Stimulated activated CD8-positive, alpha-beta memory T cell treated with anti-CD3 and anti-CD28 coated beads, Interleukin-7, amount 100 ng/mL, for 48 hours (primary cell): Measurements from ENCODE around the gene OR52A1.
"Not testable (repeated sequence)": the region's sequence is repeated elsewhere in the genome, so short reads cannot be mapped to it uniquely, and the experiment has no call there.

ENCODE experiments used
- DNase-seq, 2 donors: peaks; one replicate each; pipeline ENCODE4 v3.0.0-alpha.2; 2020; ENCODE audit warnings: low read depth in 1 of 2; ENCODE audit errors: extremely low read depth in 1 of 2

The OR52A1 gene

DNA sequence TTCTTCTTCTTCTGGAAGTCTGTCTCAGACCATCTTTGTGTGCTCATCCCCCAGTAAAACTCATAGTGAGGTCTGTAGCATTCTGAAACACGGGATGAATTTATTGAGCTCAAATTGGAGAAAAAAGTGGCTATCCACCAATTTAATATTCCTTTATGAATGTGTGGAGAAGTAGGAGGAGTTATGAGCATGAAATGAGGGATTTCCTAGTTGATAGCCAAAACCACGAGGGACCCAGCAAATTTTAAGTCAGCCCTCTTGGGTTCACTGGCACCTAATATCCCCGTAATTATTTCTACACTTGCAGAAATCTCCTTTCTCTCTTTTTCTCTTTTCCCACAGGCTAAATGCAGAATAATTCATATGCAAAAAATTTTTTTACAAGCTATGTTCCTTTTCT, at the start of gene OR52A1:
TSS of gene OR52A1 (minus strand) at position 101 of the 400 bp plus-strand sequence. CDS start 2,388 bp downstream, outside the sequence.
- no peak for DNase-seq

GRCh38 chr11:5203366-5203765, 48.8 kb upstream of the OR52A1 start:
- no peak for DNase-seq

DNA sequence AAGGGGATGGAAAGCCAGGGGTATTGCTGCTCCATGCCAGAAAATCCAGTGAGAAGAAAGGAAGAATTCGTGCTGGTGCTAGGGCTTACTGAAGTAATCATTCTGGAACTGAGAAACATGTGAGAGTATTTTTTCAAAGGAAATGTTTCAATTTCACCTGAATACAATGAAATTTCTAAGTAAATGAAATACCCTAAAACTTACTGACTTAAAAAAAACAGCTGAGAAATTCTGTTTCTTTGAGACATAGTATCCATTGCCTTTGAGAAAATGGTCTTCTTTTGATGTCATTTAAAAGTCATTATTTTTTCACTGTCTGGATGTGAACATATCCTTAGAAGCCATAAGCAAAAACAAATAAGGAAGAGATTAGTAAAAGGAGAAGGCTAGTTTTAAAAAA, 46.0 kb upstream of the OR52A1 start, which contains the start of gene OR51V1:
TSS of gene OR51V1 (minus strand) at position 101 of the 400 bp plus-strand sequence. CDS start at position 101, 0 bp downstream.
- no peak for DNase-seq

DNA sequence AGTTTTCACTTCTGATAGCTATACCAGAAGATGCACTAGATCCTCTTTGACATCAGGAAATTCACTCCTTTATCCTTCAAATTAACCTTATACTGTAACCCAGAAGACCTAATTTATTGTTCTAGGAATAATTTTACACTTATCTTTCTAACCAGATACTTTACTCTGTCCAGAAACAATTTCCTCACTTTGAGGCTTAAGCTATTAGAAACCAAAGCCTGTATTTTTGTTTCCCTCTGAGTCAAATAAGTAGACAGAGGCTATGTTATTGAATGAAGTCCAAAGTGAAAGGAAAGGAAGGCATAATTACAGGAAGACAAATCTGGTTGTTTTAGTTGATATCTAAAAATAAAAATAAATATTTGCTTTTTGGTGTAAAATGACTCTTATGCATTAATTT, 43.7 kb upstream of the OR52A1 start:
- DNase-seq, result no peak

- no peak for DNase-seq
Measured at GRCh38 chr11:5197536-5197935, 43.0 kb upstream of the OR52A1 start.

DNA sequence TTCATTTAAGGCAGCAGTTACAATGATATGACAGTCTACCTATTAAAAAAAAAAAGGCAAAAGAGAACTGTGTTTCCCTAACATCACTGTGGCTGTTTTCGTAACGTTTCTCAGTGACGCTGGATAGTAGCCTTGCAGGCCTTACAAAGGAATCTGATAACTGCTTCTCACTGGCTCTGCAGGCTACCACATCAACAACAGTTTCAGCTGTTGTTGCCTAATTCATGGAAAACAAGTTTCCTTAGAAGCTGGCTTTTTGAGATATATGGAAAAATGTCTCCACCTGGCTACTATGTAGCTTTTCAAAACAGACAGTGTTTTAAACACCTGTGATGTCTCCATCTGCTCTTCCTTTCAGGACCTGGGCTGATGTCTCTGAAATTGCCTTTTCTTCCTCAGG, 42.2 kb upstream of the OR52A1 start:
- no peak for DNase-seq

- DNase-seq, result no peak
Measured at GRCh38 chr11:5196067-5196466, 41.5 kb upstream of the OR52A1 start.

DNA sequence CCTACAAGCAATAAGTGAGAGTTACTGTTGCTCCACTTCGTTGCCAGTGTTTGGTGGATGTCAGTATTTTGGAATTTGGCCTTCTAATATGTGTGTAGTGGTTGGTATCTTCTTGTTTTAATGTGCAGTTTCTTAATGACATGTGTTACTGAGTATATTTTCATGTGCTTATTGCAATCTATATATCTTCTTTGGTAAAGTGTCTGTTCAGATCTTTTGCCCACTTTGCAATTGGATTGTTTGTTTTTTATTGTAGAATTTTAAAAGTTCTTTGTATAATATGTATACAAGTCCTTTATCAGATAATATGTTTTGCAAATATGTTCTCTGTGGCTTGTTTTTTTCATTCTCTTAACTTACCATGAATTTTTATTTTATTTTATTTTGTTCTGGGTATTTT, 38.2 kb upstream of the OR52A1 start:
- DNase-seq, result no peak

DNA sequence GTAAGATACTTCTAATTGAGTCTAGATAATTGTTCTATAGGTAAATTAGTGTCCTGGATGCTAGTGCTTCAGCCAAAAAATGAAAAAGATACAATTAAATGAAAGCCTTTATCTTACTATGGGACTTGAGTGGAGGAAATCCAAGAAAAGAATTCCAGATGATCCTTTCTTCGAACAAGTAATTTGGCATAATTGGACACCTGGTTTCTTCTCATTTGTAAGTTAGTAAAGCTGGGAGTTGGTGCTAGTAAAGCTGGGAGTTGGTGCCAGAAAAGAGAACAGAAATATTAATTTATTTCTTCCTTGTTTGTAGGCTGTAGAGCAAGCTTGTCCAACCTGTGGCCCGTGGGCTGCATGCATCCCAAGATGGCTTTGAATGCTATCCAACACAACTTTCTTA, 33.6 kb upstream of the OR52A1 start:
- DNase-seq, result no peak

DNA sequence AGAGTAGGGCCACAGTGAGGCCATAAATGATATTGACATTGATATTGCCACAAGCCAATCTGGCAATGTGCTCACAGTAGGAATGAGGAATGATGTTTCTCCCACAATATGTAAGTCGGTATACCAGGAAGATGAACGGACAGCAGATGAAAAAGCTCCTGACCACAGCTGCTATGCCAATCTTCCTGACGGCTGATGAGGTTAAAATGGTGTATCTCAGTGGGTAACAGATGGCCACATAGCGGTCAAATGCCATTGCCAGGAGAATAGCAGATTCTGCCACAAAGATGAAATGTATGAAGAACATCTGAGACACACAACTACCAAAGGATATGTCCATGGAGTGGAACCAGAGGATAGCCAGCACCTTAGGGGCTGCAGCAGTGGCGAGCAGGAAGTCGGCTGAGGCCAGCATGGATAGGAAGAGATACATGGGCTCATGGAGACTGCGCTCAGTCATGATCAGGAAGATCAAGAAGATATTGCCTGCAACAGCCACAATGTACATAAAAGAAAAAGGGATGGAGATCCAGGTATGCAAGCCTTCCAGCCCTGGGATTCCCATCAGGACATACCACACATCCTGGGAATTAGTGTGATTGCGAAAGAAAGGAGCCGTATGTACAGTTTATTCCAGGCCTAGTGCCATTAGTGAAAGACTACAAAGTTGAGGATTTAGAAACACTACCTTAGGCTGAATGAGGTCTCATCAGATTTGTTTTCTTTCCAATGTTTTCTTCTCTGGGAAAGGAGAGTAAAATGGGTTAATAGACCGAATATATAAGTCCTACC, 23.7 kb upstream of the OR52A1 start:
- no peak for DNase-seq

GRCh38 chr11:5174934-5175333, 20.4 kb upstream of the OR52A1 start:
- DNase-seq, result no peak

GRCh38 chr11:5171856-5172255, 17.3 kb upstream of the OR52A1 start:
- DNase-seq, result no peak

GRCh38 chr11:5165898-5166297, 11.3 kb upstream of the OR52A1 start:
- DNase-seq, result not testable (repeated sequence)

DNA sequence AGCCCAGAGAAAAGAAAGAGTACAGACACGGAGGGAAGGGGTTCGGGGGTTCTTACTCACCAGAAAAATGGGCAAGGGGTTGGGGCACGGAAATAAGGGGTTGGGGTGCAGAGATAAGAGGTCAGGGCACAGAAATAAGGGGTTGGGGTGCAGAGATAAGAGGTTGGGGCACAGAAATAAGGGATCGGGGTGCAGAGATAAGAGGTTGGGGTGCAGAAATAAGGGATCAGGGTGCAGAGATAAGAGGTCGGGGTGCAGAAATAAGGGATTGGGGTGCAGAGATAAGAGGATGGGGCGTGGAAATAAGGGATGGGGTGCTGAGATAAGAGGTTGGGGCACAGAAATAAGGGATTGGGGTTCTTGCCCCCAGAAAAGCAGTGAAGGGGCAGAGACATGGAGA, 10.2 kb upstream of the OR52A1 start:
- DNase-seq, result not testable (repeated sequence)

DNA sequence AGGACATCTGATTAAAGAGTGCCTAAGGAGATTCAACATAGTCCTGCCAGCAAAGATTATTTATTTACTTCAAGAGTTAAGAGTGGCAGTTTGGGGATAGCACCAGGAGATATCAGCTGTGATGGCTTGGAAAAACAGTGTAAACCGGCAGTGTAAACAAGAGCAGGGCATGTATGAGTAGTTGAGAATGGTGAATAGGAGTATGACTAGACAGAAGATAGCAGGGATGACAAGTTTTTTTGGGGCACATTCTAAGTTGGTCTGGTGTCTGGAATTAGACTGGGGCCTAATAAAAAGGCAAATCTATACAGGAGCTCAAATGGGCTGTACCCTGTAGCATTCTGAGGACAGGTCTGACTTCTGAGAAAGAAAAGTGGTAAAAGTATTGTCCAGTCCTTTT, 6.5 kb upstream of the OR52A1 start:
- not testable (repeated sequence) for DNase-seq

DNA sequence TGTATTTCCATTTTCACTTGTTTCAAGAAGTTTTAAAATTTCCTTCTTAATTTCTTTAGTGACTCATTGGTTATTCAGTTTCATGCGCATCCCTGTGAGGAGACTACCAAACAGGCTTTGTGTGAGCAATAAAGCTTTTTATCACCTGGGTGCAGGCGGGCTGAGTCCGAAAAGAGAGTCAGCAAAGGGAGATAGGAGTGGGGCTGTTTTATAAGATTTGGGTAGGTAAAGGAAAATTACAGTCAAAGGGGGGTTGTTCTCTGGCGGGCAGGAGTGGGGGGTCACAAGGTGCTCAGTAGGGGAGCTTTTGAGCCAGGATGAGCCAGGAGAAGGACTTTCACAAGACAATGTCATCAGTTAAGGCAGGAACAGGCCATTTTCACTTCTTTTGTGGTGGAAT, 5.7 kb upstream of the OR52A1 start:
- DNase-seq, result not testable (repeated sequence)

DNA sequence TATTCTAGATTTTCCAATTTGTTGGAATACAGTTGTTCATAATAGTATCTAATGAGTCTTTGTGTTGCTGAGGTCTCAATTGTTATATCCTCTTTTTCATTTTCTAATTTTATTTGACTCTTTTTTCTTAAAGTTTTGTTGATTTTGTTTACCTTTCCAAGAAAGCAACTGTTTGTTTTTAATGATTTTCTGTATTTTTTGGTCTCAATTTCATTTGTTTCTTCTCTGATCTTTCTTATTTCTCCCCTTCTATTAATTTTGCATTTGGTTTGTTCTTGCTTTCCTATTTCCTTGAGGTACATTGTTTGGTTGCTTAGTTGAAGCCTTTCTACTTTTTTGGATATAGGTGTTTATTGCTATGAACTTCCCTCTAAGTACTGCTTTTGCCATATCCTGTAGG, 5.2 kb upstream of the OR52A1 start:
- DNase-seq, result no peak

- DNase-seq, result no peak
Measured at GRCh38 chr11:5153574-5154431, 754 bp downstream of the OR52A1 start.

- DNase-seq, result no peak
Measured at GRCh38 chr11:5151713-5152153, 2.8 kb downstream of the OR52A1 start.

DNA sequence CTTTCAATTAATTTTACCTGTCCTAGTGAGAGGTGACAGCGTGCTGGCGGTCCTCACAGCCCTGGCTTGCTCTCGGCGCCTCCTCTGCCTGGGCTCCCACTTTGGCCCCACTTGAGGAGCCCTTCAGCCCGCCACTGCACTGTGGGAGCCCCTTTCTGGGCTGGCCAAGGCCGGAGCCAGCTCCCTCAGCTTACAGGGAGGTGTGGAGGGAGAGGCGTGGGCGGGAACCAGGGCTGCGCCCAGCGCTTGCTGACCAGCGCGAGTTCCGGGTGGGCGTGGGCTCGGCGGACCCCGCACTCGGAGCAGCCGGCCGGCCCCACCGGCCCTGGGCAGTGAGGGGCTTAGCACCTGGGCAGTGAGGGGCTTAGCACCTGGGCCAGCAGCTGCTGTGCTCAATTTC, 10.4 kb downstream of the OR52A1 start:
- not testable (repeated sequence) for DNase-seq

GRCh38 chr11:5137996-5138395, 16.6 kb downstream of the OR52A1 start, which contains the start of gene OR52A5:
OR52A5 (minus strand) TSS chr11:5138356; CDS start chr11:5132642, 5,714 bp downstream.
- DNase-seq, result no peak

GRCh38 chr11:5137014-5137413, 17.5 kb downstream of the OR52A1 start:
- no peak for DNase-seq
